WI38 (cell line): ENCODE data around the gene NTNG1.

Experiments
- H3K4me3 ChIP-seq: 2 replicates; pipeline ENCODE4 v1.5.1; 2011; ENCODE audit warnings: low read depth, mild to moderate bottlenecking, control low read depth, low read length
- CTCF ChIP-seq: IDR thresholded peaks from 2 replicates; pipeline ENCODE4 v1.5.1; 2012; ENCODE audit warnings: low read depth, mild to moderate bottlenecking, control low read depth, low read length

The NTNG1 gene

GRCh38 chr1:107474877-107475612 lies 334.2 kb downstream of the NTNG1 start:
- H3K4me3 ChIP-seq, result no peak overlapping the region
- no peak for TF ChIP-seq CTCF

- no peak for TF ChIP-seq CTCF
These were observed 336.4 kb downstream of the NTNG1 start for GRCh38 chr1:107477233-107477632.

GRCh38 chr1:107479865-107480350 lies 339.1 kb downstream of the NTNG1 start:
- no peak for TF ChIP-seq CTCF
- H3K4me3 ChIP-seq, result no peak overlapping the region

More at GRCh38 chr1:107477233-107477632, 336.4 kb downstream of the NTNG1 start:
- no peak overlapping the region for H3K4me3 ChIP-seq

GRCh38 chr1:107480548-107481415 lies 339.9 kb downstream of the NTNG1 start:
- TF ChIP-seq CTCF, result no peak
- no peak overlapping the region for H3K4me3 ChIP-seq

GRCh38 chr1:107481756-107482384 lies 341.0 kb downstream of the NTNG1 start:
- TF ChIP-seq CTCF, result no peak
- no peak overlapping the region for H3K4me3 ChIP-seq

- no peak for TF ChIP-seq CTCF
- H3K4me3 ChIP-seq, result no peak overlapping the region
These were observed 343.1 kb downstream of the NTNG1 start for GRCh38 chr1:107483949-107484348.
